NB4 (cell line): ENCODE results near the gene ARID3A.
A peak's percentile ranks its signal among the peaks of the same experiment; 100 is the strongest.

Experiments
- DNase-seq: peaks from one replicate; pipeline ENCODE4 v3.0.0; 2010; ENCODE audit warnings: low read depth
- H3K4me3 ChIP-seq: one replicate; pipeline ENCODE4 v1.5.1; 2011; ENCODE audit warnings: mild to moderate bottlenecking, low read depth, low read length, moderate library complexity
- CTCF ChIP-seq: IDR thresholded peaks from one replicate; pipeline ENCODE4 v1.5.1; 2012; ENCODE audit warnings: low read depth, low read length
- MYC ChIP-seq: IDR thresholded peaks from 2 replicates; pipeline ENCODE4 v1.6.1; 2011; ENCODE audit warnings: low read depth, low read length
- POLR2A ChIP-seq: IDR thresholded peaks from 2 replicates; pipeline ENCODE4 v1.6.1; 2011; ENCODE audit warnings: mild to moderate bottlenecking; ENCODE audit not compliant: insufficient read length; ENCODE audit errors: extremely low read depth
- TF ChIP-seq, protein P1 (sequence below): IDR thresholded peaks from 2 replicates; pipeline ENCODE4 v1.6.1; 2011; ENCODE audit warnings: low read depth, low read length

The ARID3A gene

DNA sequence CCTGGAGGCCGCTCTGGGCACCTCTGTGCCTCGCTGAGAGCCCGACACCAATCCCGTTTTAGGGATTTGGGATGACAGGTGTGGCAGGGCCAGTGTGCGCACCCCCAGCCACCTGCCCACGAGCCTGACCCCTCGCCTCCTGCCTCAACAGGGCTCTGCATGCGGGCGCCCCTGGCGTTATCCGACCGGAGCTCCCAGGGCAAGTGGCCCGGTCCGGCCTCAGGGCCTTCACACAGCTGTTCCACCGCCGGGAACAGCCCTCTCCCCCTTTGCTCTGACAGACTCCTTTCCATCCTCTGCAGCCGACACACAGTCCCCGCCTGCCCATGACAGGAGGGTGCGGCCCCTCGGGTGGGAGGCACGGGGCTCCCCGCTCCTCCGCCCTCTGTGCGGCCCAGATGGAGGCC is 51.2 kb downstream of the ARID3A start:
- H3K4me3 ChIP-seq, result no peak overlapping the region
- TF ChIP-seq, protein P1, sequence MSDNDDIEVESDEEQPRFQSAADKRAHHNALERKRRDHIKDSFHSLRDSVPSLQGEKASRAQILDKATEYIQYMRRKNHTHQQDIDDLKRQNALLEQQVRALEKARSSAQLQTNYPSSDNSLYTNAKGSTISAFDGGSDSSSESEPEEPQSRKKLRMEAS, result no peak
- TF ChIP-seq MYC (no peak), CTCF (no peak), POLR2A (no peak)
- DNase-seq, result no peak

DNA sequence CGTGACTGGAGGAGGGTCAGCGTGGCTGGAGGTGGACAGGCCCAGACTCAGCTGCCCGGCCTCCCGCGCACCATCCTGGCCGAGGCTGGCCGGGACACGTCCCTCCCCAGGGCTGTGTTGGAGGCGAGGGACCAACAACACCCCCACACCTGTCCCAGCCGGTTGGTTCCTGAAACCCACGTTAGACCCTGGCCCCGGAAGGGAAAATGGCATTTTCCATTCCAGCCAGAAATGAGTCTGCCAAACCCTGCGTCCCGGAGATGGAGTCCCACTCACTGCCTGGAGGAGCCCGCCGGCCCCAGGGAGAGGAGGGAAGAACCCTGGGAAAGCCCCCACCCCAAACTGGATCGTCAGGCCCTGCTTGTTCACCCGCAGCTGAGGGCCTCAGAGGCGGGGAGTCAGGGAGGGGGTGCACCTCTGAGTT is 53.5 kb downstream of the ARID3A start:
- no peak for TF ChIP-seq MYC
- DNase-seq, result no peak
- no peak overlapping the region for H3K4me3 ChIP-seq

GRCh38 chr19:980133-980998 is 54.5 kb downstream of the ARID3A start:
- no peak overlapping the region for H3K4me3 ChIP-seq
- TF ChIP-seq CTCF (no peak), POLR2A (no peak)
- TF ChIP-seq, protein P1, result no peak
- peak; percentile 35 for DNase-seq

- peak; percentile 71 for DNase-seq
- TF ChIP-seq, protein P1, result 0 out of 2 replicates have a peak, but pooled peaks have one; percentile 26
- TF ChIP-seq MYC (no peak; the same call in 1 of the 2 replicates), CTCF (peak; percentile 37)
- no peak overlapping the region for H3K4me3 ChIP-seq
Measured at GRCh38 chr19:982567-983170, 56.8 kb downstream of the ARID3A start.

DNA sequence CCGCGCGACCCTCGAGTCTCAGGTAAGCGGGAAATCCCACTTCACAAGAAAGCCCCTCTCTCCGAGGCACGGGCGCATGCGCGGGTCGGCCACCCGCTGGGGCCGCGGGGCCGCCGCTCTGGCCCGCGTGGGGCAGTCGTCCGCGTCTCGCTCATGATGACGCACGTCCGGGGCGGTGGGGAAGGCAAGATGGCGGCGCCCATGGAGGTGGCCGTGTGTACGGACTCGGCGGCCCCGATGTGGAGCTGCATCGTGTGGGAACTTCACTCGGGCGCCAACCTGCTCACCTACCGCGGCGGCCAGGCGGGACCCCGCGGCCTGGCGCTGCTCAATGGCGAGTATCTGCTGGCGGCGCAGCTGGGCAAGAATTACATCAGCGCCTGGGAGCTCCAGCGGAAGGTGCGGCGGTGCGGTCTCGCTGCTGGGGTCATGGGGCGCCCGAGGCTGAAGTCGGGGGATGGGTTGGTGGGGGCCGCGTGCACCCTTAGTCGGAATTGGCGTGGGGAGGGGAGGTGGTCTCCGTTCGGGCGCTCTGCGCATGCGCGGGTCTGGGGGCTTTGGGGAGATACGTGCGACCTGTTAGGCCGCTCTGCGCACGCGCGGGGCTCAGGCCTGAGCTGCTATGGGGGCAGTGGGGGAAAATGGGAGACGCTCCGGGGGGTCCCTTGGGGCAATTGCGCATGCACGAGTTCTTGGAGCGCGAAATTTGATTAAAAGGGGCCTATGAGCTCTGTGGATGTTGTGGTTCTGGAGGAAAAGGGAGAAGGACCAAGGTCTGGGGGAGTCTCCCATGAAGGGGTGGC is 58.5 kb downstream of the ARID3A start, which contains the start of gene WDR18:
Gene WDR18 (plus strand): TSS at position 181 of the 803 bp plus-strand sequence. CDS start 9 bp downstream, at position 190.
- TF ChIP-seq, protein P1, result peak; percentile 75
- TF ChIP-seq MYC, result peak; percentile 90
- TF ChIP-seq CTCF, result no peak
- peak; percentile 24 for TF ChIP-seq POLR2A
- DNase-seq, result peak; percentile 86
- peak within 1 kb of the TSS; percentile 69 for H3K4me3 ChIP-seq

DNA sequence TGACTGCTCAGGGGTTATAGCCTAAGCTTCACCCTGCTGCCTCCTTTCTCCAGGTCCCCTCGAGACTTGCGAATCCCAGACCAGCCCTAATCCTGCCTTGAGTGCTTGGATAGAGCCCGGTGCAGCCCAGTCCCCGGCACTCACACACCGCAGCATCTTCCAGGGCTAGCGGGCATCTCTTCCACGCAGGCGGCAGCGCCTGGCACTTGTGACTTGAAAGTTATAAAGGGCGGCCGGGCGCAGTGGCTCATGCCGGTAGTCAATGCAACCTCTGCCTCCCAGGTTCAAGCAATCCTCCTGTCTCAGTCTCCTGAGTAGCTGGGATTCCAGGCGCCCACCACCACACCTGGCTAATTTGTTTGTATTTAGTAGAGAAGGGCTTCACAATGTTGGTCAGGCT is 60.2 kb downstream of the ARID3A start:
- no peak overlapping the region for H3K4me3 ChIP-seq
- DNase-seq, result no peak
- TF ChIP-seq POLR2A (no peak), MYC (no peak), CTCF (no peak)
- TF ChIP-seq, protein P1, result no peak
